ENCODE measurements around the gene DSP.
A peak's percentile ranks its signal among the peaks of the same experiment; 100 is the strongest.

DSP gene

DNA sequence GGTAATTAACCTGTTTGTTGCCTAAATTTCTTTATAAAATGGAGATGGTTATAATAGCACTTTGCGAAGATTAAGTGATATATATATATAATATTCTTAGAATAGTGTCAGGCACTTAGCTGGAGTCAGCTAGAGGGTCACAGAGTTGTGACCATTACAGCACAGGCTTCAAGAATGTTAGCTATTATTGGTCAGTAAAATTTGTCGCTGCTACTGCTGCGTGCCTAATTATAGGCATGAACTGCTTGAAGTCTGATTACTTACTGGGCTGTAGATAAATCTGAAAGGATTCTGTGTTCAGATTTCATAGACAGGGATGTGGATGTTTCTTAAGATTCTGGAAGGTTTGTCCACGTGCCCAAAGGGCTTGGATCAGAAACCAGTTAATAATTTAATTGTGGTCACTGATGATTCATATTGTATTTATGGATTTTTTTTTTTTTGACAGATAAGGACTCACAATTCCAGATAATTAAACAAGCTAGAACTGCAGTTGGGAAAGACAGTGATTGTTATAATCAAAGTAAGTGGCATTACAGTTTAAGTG lies 53.2 kb downstream of the DSP start:
- peak; percentile 5 for DNase-seq

- no peak for DNase-seq
Measured at GRCh38 chr6:7604003-7604402, 62.5 kb downstream of the DSP start.

- DNase-seq = no peak
Measured at GRCh38 chr6:7604506-7604905, 63.0 kb downstream of the DSP start.

DNA sequence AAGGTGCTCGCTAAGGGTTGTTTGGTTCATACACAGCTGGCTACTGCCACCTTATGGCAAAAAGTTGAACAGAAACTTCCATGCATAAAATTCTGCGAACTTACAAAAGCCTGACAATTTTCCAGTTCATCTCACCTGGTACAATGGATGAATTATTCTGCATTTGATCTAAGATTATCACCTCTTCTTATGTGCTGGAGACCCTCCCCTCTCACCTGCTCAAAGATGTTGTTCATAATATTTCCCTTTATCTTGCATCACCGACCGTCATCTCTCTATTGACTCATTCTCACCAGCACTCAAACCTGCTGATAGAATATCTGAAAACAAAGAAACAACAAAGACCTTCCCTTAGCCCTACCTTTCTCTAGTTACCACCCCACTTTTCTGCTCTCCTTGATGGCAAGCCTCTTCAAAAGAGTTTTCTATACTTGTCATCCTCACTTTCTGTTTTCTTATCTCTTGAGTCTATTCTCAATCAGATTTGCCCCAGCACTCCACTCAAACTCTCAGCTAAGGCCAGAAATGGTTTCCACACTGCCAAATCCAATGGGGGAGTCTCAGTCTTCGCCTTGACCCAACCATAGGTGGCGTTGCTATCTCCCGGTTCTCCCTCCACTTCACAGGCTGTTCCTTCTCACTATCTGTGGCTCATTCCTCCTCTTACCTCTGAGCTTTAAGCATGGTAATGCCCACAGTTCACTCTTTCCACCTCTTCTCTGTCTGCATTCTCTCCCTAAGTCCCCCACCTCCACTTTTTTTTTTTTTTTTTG lies 74.3 kb downstream of the DSP start:
- DNase-seq = peak; percentile 57

GRCh38 chr6:7617801-7618764 lies 76.6 kb downstream of the DSP start:
- DNase-seq = peak; percentile 84

DNA sequence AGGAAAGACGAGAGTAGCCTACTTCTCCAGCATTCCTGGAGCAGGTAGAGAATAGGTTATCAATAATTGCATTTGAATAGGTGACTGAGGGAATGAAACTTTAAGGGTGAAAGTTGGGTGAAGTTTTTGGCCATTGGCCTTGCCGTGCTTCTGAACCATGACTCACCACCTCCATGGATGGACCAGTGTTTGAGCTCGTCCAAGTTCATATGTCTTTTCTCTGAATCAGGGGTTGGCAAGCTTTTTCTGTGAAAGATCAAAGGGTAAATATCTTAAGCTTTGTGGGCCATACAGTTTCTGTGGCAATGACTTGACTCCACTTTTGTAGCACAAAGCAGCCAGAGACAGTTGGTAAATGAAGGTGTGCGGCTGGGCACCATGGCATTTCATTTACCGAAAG lies 80.3 kb downstream of the DSP start:
- DNase-seq = peak; percentile 11

DNA sequence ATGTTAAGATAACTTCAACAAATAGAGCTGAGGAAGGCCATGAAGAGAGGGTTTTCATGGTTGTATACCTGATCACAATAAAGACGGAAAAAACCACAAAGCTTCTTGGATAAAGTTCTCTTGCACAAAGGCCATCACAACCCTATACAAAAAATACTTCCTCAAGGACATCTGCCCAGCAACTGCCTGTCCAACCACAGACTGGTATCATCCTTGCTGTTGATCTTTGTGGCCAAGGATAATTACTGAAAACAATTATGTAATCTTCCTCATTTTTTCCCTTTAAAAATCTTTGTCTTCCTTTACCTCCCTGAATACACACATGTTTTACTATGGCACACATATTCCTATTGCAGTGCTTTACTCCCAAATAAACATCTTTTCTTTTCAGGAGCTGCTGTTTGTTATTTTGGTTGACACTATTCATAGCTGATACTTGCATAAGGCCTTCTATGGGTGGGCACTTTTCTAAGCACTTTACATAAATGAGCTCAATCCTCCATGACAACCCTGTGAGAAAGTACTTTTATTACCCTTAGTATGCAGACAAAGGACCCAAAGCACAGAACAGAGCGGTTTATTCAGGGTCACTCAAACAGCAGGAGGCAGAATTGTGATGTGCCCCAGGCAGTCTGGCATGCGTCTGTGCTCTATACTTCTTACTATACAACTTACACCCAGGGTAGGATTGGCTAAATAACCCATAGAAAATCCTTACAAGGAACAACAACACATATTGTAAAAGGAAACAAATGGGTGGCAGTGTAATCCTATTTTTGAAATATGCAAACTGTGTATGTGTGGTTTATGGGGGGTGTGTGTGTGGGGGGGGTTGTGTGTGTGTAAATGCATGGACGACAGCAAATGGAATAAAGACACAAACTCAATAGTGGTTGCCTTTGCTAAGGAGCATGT lies 83.6 kb downstream of the DSP start:
- DNase-seq = no peak

- peak; percentile 14 for DNase-seq
Measured at GRCh38 chr6:7628479-7628878, 87.0 kb downstream of the DSP start.

DNA sequence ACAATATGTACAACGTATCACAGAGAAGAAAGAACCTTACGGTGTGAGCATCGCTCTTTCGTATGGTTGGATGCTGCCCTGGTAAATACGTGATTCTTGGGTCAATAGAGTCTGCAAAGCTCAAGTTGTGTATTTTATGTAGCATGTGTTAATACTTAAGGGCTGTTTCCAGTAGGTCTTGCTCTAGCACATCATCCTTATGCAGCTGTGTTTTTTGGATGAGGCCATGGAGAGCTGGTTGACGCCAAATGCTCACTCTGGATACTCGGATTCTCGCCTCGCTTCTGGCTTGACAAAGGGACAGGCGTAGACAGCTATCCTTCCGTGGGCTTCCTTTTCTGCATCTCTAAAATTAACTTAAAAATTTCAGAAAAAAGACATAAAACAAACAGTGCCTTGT lies 87.4 kb downstream of the DSP start:
- DNase-seq = no peak

DNA sequence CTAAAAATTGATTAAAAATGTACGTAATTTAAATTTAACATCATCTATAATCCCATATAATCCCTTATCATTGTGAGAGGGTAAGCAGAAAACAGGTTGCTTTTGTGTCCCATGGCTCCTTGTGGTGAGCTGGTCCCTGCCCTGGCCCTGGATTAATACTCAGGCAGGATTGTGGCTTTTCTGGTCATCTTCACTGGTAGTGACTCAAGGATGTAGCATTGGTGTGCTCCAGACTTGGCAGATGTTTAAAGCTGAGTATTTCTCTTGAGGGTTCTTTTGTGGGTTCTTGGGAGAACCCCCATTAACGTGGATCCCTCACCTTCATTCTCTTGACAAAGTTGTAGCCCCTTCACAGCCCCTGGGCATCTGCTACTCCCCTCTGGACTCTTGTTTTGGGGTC lies 87.8 kb downstream of the DSP start:
- DNase-seq = no peak

- DNase-seq = no peak
Measured at GRCh38 chr6:7630792-7631191, 89.3 kb downstream of the DSP start.

DNA sequence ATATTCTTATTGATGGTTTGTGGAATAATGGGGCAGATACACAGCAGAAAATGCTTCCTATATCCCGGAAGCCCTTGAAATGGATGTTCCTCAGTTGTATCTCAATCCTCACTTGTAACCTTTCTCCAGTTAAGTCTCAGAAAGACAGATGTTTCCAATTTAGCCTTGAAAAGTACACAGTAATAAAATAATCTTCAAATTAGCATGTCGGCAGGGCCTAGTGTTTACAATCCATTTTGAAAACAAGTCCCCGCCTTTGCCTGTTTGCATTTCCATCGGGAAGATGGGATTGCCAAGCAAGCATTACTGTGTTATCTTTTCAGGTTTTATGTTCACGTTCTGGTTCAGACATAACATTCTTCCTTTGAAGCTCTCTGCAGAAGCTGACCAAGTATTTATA lies 90.0 kb downstream of the DSP start:
- DNase-seq = no peak

GRCh38 chr6:7632501-7633290 lies 91.2 kb downstream of the DSP start:
- no peak for DNase-seq

DNA sequence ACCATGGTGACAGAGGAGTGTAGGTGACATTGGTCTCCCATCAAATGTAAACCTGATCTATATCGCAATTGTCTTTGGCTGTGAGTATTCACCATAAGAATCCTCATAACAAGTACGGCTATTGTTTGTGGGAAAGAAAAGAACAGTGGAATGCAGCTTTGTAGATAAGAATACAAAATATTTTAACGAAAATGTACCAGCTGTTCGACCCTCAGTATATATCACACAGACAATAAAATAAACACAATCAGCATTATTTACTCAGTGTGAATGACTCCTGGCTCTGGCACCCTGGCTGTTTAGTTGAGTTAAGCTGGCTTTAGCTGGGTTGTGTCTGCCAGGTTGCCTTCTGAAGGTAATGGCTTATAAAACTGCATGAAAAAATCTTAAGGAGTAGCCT lies 91.9 kb downstream of the DSP start:
- DNase-seq = no peak

GRCh38 chr6:7636151-7636550 lies 94.7 kb downstream of the DSP start:
- peak; percentile 10 for DNase-seq

Data from EL (cell line).